Osteoblast (primary cell): ENCODE data around the gene MYH7. TPM values are rescaled to one million over a fixed set of nuclear protein-coding genes. Genes with fewer than 3 reads are reported as not detected.

Experiments used
- DNase-seq: peaks from one replicate; pipeline ENCODE4 v3.0.0; 2011; ENCODE audit warnings: low spot score, mixed read lengths; ENCODE audit not compliant: insufficient read length; ENCODE audit errors: missing footprints
- H2AFZ ChIP-seq: 2 replicates; pipeline ENCODE4 v1.6.0; 2011; ENCODE audit warnings: mild to moderate bottlenecking, low read length
- H3K27ac ChIP-seq: 2 replicates; pipeline ENCODE4 v1.5.1; 2011; ENCODE audit warnings: mild to moderate bottlenecking, low read depth, low read length, moderate library complexity
- H3K27me3 ChIP-seq: 2 replicates; pipeline ENCODE4 v1.6.0; 2012; ENCODE audit warnings: mild to moderate bottlenecking, control low read depth, inconsistent platforms, low read length, moderate library complexity; ENCODE audit not compliant: insufficient read depth
- H3K36me3 ChIP-seq: 2 replicates; pipeline ENCODE4 v1.5.1; 2011; ENCODE audit warnings: mild to moderate bottlenecking, low read length, control low read depth, moderate library complexity; ENCODE audit not compliant: insufficient read depth
- H3K4me1 ChIP-seq: 2 replicates; pipeline ENCODE4 v1.5.1; 2011; ENCODE audit warnings: mild to moderate bottlenecking, low read length, control low read depth, moderate library complexity; ENCODE audit not compliant: insufficient read depth
- H3K4me2 ChIP-seq: 2 replicates; pipeline ENCODE4 v1.6.0; 2011; ENCODE audit warnings: mild to moderate bottlenecking, low read length; ENCODE audit not compliant: insufficient read depth
- H3K4me3 ChIP-seq: fragments of 200-600 bp; sonication (generic); 3 replicates; pipeline ENCODE4 v1.5.1; 2012; ENCODE audit warnings: mild to moderate bottlenecking, low read length, inconsistent platforms; ENCODE audit not compliant: insufficient read depth
- H3K79me2 ChIP-seq: 2 replicates; pipeline ENCODE4 v1.6.0; 2012; ENCODE audit warnings: mild to moderate bottlenecking, low read length, control low read depth, inconsistent platforms; ENCODE audit not compliant: insufficient read depth
- H3K9me3 ChIP-seq: 2 replicates; pipeline ENCODE4 v1.5.1; 2011; ENCODE audit warnings: low read depth, low read length, control low read depth
- H4K20me1 ChIP-seq: 2 replicates; pipeline ENCODE4 v1.6.0; 2012; ENCODE audit warnings: mild to moderate bottlenecking, low read length, control low read depth; ENCODE audit not compliant: insufficient read depth
- CTCF ChIP-seq: IDR thresholded peaks from 2 replicates; pipeline ENCODE4 v1.5.1; 2011; ENCODE audit warnings: mild to moderate bottlenecking, low read depth, low read length, moderate library complexity; ENCODE audit errors: extremely low read depth
- total RNA-seq: library from RNA; depleted of rRNA; stranded (reverse); fragments of >200 nt; gene quantifications from 2 replicates; pipeline ENCODE4 v1.2.3, GENCODE V29; 2012

The MYH7 gene
- total RNA-seq, 1 donor: not detected

- Histone ChIP-seq H3K27me3 (peaks cover 15% of the 10 kb centered on the region), H3K4me1 (no peaks in the 10 kb centered on the region), H3K27ac (no peak overlapping the region), H3K79me2 (no peaks in the 10 kb centered on the region), H3K4me3 (no peak overlapping the region), H2AFZ (no peak overlapping the region), H3K9me3 (no peaks in the 10 kb centered on the region), H4K20me1 (no peaks in the 10 kb centered on the region), H3K4me2 (no peak overlapping the region), H3K36me3 (no peaks in the 10 kb centered on the region)
- no peak for TF ChIP-seq CTCF
- DNase-seq: no peak
These were observed 58.3 kb downstream of the MYH7 start for GRCh38 chr14:23377198-23377550.

GRCh38 chr14:23376482-23377197, 58.8 kb downstream of the MYH7 start, which contains the start of gene CMTM5:
Gene CMTM5, plus strand, starts transcription at chr14:23377046. Its CDS starts 206 bp downstream, at chr14:23377252.
- H2AFZ ChIP-seq: no peak within 1 kb of the TSS
- no peaks in the 10 kb centered on the region for H4K20me1 ChIP-seq
- peak; percentile 86 for DNase-seq

GRCh38 chr14:23375527-23376251, 59.8 kb downstream of the MYH7 start:
- no peak overlapping the region for H3K4me3 ChIP-seq
- peaks cover 21% of the 10 kb centered on the region for H3K27me3 ChIP-seq
- no peak overlapping the region for H3K27ac ChIP-seq

More at GRCh38 chr14:23376482-23377197, 58.8 kb downstream of the MYH7 start, which contains the start of gene CMTM5:
- Histone ChIP-seq H3K9me3 (no peaks in the 10 kb centered on the region), H3K4me3 (no peak within 1 kb of the TSS), H3K27me3 (peaks cover 17% of the 10 kb centered on the region), H3K4me2 (no peak within 1 kb of the TSS), H3K4me1 (no peaks in the 10 kb centered on the region), H3K27ac (no peak within 1 kb of the TSS), H3K36me3 (no peaks in the 10 kb centered on the region), H3K79me2 (no peaks in the 10 kb centered on the region)
- TF ChIP-seq CTCF: no peak

More at GRCh38 chr14:23375527-23376251, 59.8 kb downstream of the MYH7 start:
- H3K9me3 ChIP-seq: no peaks in the 10 kb centered on the region
- no peak for TF ChIP-seq CTCF
- H3K79me2 ChIP-seq: no peaks in the 10 kb centered on the region
- no peak for DNase-seq
- H2AFZ ChIP-seq: no peak overlapping the region
- no peak overlapping the region for H3K4me2 ChIP-seq
- no peaks in the 10 kb centered on the region for H3K4me1 ChIP-seq
- no peaks in the 10 kb centered on the region for H3K36me3 ChIP-seq
- no peaks in the 10 kb centered on the region for H4K20me1 ChIP-seq
